ENCODE results near the gene SERPINA6.
"Not testable (repeated sequence)": the region's sequence is repeated elsewhere in the genome, so short reads cannot be mapped to it uniquely, and the experiment has no call there.

The SERPINA6 gene, protein sequence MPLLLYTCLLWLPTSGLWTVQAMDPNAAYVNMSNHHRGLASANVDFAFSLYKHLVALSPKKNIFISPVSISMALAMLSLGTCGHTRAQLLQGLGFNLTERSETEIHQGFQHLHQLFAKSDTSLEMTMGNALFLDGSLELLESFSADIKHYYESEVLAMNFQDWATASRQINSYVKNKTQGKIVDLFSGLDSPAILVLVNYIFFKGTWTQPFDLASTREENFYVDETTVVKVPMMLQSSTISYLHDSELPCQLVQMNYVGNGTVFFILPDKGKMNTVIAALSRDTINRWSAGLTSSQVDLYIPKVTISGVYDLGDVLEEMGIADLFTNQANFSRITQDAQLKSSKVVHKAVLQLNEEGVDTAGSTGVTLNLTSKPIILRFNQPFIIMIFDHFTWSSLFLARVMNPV

GRCh38 chr14:94322648-94323570 is at the start of gene SERPINA6:
Gene SERPINA6 (minus strand): TSS chr14:94323336. CDS start chr14:94314648, 8,688 bp downstream.
- H3K4me3 ChIP-seq (ENCODE audit: low read depth, low read length): no peak within 1 kb of the TSS

GRCh38 chr14:94372021-94372605 is 49.0 kb upstream of the SERPINA6 start:
- TF ChIP-seq, protein P1, sequence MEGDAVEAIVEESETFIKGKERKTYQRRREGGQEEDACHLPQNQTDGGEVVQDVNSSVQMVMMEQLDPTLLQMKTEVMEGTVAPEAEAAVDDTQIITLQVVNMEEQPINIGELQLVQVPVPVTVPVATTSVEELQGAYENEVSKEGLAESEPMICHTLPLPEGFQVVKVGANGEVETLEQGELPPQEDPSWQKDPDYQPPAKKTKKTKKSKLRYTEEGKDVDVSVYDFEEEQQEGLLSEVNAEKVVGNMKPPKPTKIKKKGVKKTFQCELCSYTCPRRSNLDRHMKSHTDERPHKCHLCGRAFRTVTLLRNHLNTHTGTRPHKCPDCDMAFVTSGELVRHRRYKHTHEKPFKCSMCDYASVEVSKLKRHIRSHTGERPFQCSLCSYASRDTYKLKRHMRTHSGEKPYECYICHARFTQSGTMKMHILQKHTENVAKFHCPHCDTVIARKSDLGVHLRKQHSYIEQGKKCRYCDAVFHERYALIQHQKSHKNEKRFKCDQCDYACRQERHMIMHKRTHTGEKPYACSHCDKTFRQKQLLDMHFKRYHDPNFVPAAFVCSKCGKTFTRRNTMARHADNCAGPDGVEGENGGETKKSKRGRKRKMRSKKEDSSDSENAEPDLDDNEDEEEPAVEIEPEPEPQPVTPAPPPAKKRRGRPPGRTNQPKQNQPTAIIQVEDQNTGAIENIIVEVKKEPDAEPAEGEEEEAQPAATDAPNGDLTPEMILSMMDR (IDR thresholded peaks at IDR 0.05; ENCODE audit: borderline replicate concordance, insufficient read depth, low read depth, low read length): peak; percentile 8; the same call in 1 of the 2 replicates
- H3K4me3 ChIP-seq (ENCODE audit: low read depth, low read length): no peak overlapping the region

More at GRCh38 chr14:94322648-94323570, at the start of gene SERPINA6:
- TF ChIP-seq, protein P1 (IDR thresholded peaks at IDR 0.05; ENCODE audit: borderline replicate concordance, insufficient read depth, low read depth, low read length): no peak

- no peak overlapping the region for H3K4me3 ChIP-seq (ENCODE audit: low read depth, low read length)
- TF ChIP-seq, protein P1 (IDR thresholded peaks at IDR 0.05; ENCODE audit: borderline replicate concordance, insufficient read depth, low read depth, low read length): no peak
Measured at GRCh38 chr14:94370524-94370910, 47.4 kb upstream of the SERPINA6 start.

DNA sequence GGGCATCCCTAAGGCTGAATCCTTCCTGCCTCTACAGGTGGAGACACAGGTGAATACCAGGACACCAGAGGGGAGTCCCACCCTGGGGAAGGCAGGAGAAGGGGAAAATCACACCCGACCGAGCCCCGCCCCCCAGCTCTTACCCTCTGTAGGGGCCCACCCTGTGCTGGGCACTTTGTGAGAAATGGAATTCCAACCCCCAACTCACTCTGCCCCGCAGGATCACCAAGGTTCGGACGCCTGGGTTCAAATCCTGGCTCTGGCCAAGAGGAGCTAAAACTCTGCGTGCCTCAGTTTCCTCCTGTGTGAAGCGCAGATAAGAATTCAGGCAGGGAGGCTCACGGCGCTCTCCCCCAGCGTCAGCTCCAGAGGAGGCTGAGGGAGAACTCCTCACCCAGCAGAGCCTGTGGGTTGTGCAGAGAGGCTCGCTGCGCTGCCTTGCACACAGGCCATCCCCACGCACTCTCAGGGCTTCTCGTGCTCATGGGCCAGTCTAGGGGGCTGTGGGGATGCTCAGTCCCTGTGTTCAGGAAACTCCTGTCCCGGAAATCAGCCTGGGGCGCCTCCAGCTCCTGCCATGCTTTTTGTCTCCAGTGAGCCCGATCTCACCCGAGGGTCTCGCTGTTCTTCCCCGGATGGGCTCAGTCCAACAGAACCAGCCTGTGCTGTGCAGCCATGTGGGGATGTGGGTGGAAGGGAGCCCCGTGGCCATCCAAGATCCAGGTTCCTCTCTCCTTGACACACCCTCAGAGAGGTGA is 46.8 kb upstream of the SERPINA6 start:
- not testable (repeated sequence) for H3K4me3 ChIP-seq (ENCODE audit: low read depth, low read length)

DNA sequence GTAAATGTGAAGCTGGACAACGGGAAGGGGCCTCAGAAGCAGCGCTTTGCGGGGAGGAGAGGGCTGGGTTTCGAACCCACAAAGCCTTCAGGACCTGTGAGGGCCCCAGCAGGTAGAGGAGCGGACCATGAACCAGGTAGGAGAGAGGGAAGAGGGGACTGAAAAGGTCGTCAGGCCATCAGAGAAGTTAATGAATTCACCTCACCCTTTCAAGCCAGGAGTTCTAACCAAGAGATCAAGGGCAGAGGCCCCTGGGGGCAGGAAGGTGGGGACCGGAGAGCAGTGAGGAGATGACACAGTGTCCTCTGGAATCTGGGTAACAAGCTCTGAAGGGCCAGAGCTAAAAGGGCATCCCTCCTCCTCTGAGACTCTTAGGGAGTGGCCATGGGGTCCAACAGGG is 45.8 kb upstream of the SERPINA6 start:
- TF ChIP-seq, protein P1 (IDR thresholded peaks at IDR 0.05; ENCODE audit: borderline replicate concordance, insufficient read depth, low read depth, low read length): no peak

DNA sequence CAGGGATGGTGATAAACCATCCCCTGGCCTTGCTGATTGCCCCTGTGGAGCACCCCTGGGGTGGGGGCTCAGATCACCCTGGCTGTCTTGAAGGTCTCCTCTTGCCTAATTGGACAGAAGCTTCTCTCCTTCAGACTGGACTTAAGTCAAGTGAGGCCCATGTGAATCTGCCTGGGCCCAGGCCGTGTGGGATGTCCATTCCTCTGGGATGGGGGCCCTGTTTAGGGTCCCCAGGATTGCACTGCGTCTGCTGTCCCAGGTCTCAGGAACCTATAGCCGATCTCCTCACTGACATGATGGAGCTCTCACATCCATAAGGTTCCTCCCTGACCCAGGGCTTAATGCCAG is 45.1 kb upstream of the SERPINA6 start:
- TF ChIP-seq, protein P1 (IDR thresholded peaks at IDR 0.05; ENCODE audit: borderline replicate concordance, insufficient read depth, low read depth, low read length): no peak

More for the DNA sequence above, 45.8 kb upstream of the SERPINA6 start:
- H3K4me3 ChIP-seq (ENCODE audit: low read depth, low read length): no peak overlapping the region

More for the DNA sequence above, 45.1 kb upstream of the SERPINA6 start:
- H3K4me3 ChIP-seq (ENCODE audit: low read depth, low read length): no peak overlapping the region
